ENCODE data around the gene CMTM7.
"Not testable (repeated sequence)": the region's sequence is repeated elsewhere in the genome, so short reads cannot be mapped to it uniquely, and the experiment has no call there.

CMTM7 gene

DNA sequence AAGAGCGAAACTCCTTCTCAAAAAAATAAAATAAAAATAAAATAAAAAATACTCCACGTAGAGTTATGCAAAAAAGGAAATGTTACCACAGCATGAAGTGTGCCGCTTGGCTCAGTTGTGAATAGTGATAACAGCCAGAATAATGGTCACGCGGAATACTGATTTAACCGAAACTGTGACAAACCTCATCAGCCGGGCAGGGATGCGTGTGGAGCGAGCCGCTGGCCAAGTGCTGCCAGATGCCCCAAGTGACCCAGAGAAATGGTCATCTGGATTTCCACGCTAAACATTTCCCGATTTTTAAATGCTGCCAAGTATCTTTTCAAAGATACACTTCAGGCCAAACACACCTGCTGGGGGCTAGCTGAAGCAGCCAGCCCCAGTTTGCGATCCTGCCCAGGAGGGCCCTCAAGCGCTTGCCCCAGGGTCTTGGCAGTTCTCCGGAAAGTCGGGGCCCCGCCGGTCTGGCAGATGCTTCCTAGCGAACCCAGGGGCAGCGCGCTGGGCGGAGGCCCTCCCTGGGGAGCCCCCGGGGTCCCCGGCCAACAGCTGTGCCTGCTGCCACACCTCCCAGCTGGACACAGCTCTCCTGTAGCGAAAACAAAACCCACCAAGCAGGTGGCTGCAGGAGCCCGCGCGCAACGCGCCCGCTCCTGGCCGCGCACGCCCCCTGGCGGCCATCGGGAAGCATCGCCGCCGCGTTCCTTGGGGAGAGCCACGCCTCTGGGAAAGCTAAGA lies 75.8 kb downstream of the CMTM7 start:
- CTCF ChIA-PET = interaction anchor here (0.6 to 2.1 kb wide), 24 partner anchors 13 to 1567 kb away, joined by 3 to 15 read pairs (median 3); no protein-coding TSS in a partner anchor
- H3K27ac ChIP-seq = peak overlapping the region; percentile 4; the same call in 1 of the 2 replicates
- TF ChIP-seq, protein P1, sequence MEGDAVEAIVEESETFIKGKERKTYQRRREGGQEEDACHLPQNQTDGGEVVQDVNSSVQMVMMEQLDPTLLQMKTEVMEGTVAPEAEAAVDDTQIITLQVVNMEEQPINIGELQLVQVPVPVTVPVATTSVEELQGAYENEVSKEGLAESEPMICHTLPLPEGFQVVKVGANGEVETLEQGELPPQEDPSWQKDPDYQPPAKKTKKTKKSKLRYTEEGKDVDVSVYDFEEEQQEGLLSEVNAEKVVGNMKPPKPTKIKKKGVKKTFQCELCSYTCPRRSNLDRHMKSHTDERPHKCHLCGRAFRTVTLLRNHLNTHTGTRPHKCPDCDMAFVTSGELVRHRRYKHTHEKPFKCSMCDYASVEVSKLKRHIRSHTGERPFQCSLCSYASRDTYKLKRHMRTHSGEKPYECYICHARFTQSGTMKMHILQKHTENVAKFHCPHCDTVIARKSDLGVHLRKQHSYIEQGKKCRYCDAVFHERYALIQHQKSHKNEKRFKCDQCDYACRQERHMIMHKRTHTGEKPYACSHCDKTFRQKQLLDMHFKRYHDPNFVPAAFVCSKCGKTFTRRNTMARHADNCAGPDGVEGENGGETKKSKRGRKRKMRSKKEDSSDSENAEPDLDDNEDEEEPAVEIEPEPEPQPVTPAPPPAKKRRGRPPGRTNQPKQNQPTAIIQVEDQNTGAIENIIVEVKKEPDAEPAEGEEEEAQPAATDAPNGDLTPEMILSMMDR (conservative IDR thresholded peaks at IDR 0.05; ENCODE audit: low read depth) = peak; percentile 97
- peak; percentile 65 for DNase-seq (ENCODE audit: low spot score)
- POLR2A ChIA-PET (ENCODE audit: low non-redundant PET) = no interaction called here

- TF ChIP-seq, protein P1 (conservative IDR thresholded peaks at IDR 0.05; ENCODE audit: low read depth) = no peak
- ChIA-PET CTCF (interaction anchor here (0.9 kb wide), 1 partner anchor 173 kb away, joined by 3 read pairs; no protein-coding TSS in a partner anchor), POLR2A (ENCODE audit: low non-redundant PET) (no interaction called here)
- DNase-seq (ENCODE audit: low spot score) = no peak
- H3K27ac ChIP-seq = peak overlapping the region; percentile 7; the same call in 1 of the 2 replicates
These were observed 77.7 kb downstream of the CMTM7 start for GRCh38 chr3:32469151-32469874.

- TF ChIP-seq, protein P1 (conservative IDR thresholded peaks at IDR 0.05; ENCODE audit: low read depth) = no peak
- ChIA-PET POLR2A (ENCODE audit: low non-redundant PET) (no interaction called here), CTCF (interaction anchor here (0.9 kb wide), 1 partner anchor 174 kb away, joined by 3 read pairs; no protein-coding TSS in a partner anchor)
- H3K27ac ChIP-seq = peak overlapping the region; percentile 69
- no peak for DNase-seq (ENCODE audit: low spot score)
These were observed 78.7 kb downstream of the CMTM7 start for GRCh38 chr3:32470362-32470761.

DNA sequence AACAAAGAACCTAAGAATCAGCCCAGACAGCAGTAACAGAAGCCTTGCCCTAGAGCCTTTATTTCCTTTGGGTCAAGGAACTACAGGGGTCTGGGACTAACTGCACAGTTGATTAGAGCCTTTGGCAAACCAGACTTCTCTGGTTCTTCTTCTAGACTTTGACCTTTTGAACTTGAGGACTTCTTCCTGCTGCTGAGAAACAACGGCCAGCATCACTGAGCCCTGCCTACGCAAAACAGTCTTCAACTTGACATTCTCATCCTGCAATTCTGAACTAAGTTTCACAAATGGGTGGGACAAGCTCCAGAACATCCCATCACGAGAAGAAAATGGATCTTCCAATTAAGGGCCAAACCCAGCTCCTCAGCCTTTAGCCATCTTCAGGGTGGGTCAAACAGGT lies 79.6 kb downstream of the CMTM7 start:
- DNase-seq (ENCODE audit: low spot score) = no peak
- POLR2A ChIA-PET (ENCODE audit: low non-redundant PET) = no interaction called here
- CTCF ChIA-PET = interaction anchor here (0.6 kb wide), 1 partner anchor 572 kb away, joined by 4 read pairs; no protein-coding TSS in a partner anchor
- H3K27ac ChIP-seq = no peak overlapping the region
- TF ChIP-seq, protein P1 (conservative IDR thresholded peaks at IDR 0.05; ENCODE audit: low read depth) = no peak

DNA sequence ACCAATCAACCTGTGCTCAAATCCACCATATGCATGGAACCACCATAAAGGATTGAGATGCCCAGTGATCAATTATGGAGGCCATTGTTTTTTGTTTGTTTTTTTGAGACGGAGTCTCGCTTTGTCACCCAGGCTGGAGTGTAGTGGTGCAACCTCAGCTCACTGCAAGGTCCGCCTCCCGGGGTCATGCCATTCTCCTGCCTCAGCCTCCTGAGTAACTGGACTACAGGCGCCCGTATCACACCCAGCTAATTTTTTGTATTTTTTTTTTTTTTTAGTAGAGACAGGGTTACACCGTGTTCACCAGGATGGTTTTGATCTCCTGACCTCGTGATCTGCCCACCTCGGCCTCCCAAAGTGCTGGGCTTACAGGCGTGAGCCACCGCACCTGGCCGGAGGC lies 80.5 kb downstream of the CMTM7 start:
- CTCF ChIA-PET; H3K27ac ChIP-seq; POLR2A ChIA-PET (ENCODE audit: low non-redundant PET); DNase-seq (ENCODE audit: low spot score): not testable (repeated sequence)

GRCh38 chr3:32474201-32474600 lies 82.5 kb downstream of the CMTM7 start:
- H3K27ac ChIP-seq = no peak overlapping the region
- no peak for DNase-seq (ENCODE audit: low spot score)
- ChIA-PET CTCF (no interaction called here), POLR2A (ENCODE audit: low non-redundant PET) (no interaction called here)
- TF ChIP-seq, protein P1 (conservative IDR thresholded peaks at IDR 0.05; ENCODE audit: low read depth) = no peak

DNA sequence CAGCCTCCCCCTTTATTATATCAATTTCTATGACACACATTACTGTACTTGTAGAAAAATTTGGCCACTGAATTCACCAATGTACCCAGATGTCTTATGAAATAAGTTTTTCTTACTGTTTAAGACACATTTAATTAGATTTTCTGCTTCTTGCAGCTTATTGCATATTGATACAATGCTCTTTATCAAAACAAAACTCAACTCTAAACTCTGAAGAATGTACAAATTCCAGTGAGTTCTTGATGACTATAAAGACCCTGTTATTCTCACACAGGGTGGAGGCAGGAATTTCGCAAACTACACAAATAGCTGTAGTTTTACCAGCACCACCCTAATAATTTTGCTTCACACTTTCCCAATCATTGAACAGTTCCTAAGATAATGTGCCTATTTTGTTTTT lies 89.0 kb downstream of the CMTM7 start:
- H3K27ac ChIP-seq = no peak overlapping the region
- no peak for DNase-seq (ENCODE audit: low spot score)
- CTCF ChIA-PET = no interaction called here
- POLR2A ChIA-PET (ENCODE audit: low non-redundant PET) = no interaction called here
- TF ChIP-seq, protein P1 (conservative IDR thresholded peaks at IDR 0.05; ENCODE audit: low read depth) = no peak

Data from RWPE1 (cell line).